HCT116 (cell line): ENCODE data around the gene MYO10. TPM values are rescaled to one million over a fixed set of nuclear protein-coding genes. Genes with fewer than 3 reads are reported as not detected.

Source experiments
- ATAC-seq: fragments of 200-7000 bp; cut with Tn5 transposase; 2 replicates; pipeline ENCODE4 v1.9.1; 2020; ENCODE audit warnings: mild to moderate bottlenecking, moderate library complexity
- BruUV-seq: library from RNA; stranded (reverse); fragments of 400-500 nt; replicated peaks from 2 replicates; lab custom pipeline; 2021; lab: Mats Ljungman, UMichigan
- CTCF ChIA-PET: fragments of 300-600 bp; sonication (Branson Sonifier 250); formaldehyde crosslinking; loops from one replicate; lab custom pipeline; 2021; ENCODE audit warnings: antibody characterized with exemption; lab: Charles Lee
- POLR2A ChIA-PET: fragments of 300-600, 350-600 bp; sonication (Branson Sonifier 250); formaldehyde crosslinking; loops from one replicate; lab custom pipeline; 2021; ENCODE audit warnings: antibody characterized with exemption; lab: Charles Lee
- RAD21 ChIA-PET, 2 experiments: fragments of 300-600 bp; sonication (Branson Sonifier 250); formaldehyde crosslinking; loops; one replicate each; lab custom pipeline; 2023; ENCODE audit warnings: low total read pairs in 2 of 2; ENCODE audit not compliant: uncharacterized antibody in 2 of 2, unreplicated experiment in 2 of 2, low non-redundant PET in 1 of 2; lab: Charles Lee
- DNase-seq: peaks from one replicate; pipeline ENCODE4 v3.0.0-alpha.2; 2010; ENCODE audit warnings: low read depth, low spot score
- H2AFZ ChIP-seq: fragments of 200-600 bp; shearing (Covaris generic), sonication (generic); 2 replicates; pipeline ENCODE4 v1.6.1; 2017; ENCODE audit warnings: low read depth, mixed run types, mixed read lengths, antibody characterized with exemption, low read length; ENCODE audit not compliant: poor library complexity, severe bottlenecking
- H3K27ac ChIP-seq: 2 replicates; pipeline ENCODE4 v1.5.1; 2012; ENCODE audit warnings: low read depth, low read length
- H3K27me3 ChIP-seq: fragments of 200-600 bp; sonication (generic); 2 replicates; pipeline ENCODE4 v1.6.1; 2016; ENCODE audit warnings: mixed run types, low read length, mixed read lengths; ENCODE audit not compliant: insufficient read depth
- H3K36me3 ChIP-seq, 2 experiments: fragments of 200-500 bp in 1 of 2; fragments of 200-600 bp in 1 of 2; sonication (Bioruptor generic) in 1 of 2; sonication (generic) in 1 of 2; 2 replicates each; pipeline versions ENCODE4 v1.5.1 to v1.6.1; 2014 to 2016; ENCODE audit warnings: low read length in 2 of 2, inconsistent platforms in 1 of 2, mixed read lengths in 1 of 2, mixed run types in 1 of 2; ENCODE audit not compliant: insufficient read depth in 2 of 2, control insufficient read depth in 1 of 2
- H3K4me1 ChIP-seq, 2 experiments: fragments of 200-600 bp in 1 of 2; sonication (generic) in 1 of 2; 2 replicates each; pipeline versions ENCODE4 v1.5.1 to v1.6.1; 2012 to 2017; ENCODE audit warnings: low read length in 2 of 2, inconsistent platforms in 1 of 2, mild to moderate bottlenecking in 1 of 2, mixed read lengths in 1 of 2, mixed run types in 1 of 2, moderate library complexity in 1 of 2; ENCODE audit not compliant: insufficient read depth in 2 of 2, control insufficient read depth in 1 of 2
- H3K4me2 ChIP-seq: fragments of 200-600 bp; sonication (generic); 2 replicates; pipeline ENCODE4 v1.6.1; 2017; ENCODE audit warnings: mixed run types, low read length, mixed read lengths
- H3K4me3 ChIP-seq, 2 experiments: fragments of 200-600 bp in 1 of 2; sonication (generic) in 1 of 2; replicated peaks in 1 of 2; 2 replicates each; pipeline ENCODE4 v1.5.1; 2011 to 2016; ENCODE audit warnings: low read length in 2 of 2, control low read depth in 1 of 2, low read depth in 1 of 2, mild to moderate bottlenecking in 1 of 2, mixed read lengths in 1 of 2, mixed run types in 1 of 2
- H3K79me2 ChIP-seq: fragments of 200-600 bp; sonication (generic); 2 replicates; pipeline ENCODE4 v1.6.1; 2017; ENCODE audit warnings: mild to moderate bottlenecking, mixed run types, low read length, moderate library complexity, mixed read lengths; ENCODE audit not compliant: insufficient read depth
- H3K9ac ChIP-seq: fragments of 200-600 bp; sonication (generic); 2 replicates; pipeline ENCODE4 v1.6.1; 2016; ENCODE audit warnings: low read length, mixed read lengths
- H3K9me2 ChIP-seq: fragments of 200-600 bp; sonication (generic), shearing (Covaris generic); 2 replicates; pipeline ENCODE4 v1.6.1; 2017; ENCODE audit warnings: mixed run types, mild to moderate bottlenecking, moderate library complexity; ENCODE audit not compliant: insufficient read depth
- H3K9me3 ChIP-seq, 2 experiments: fragments of 200-500 bp in 1 of 2; fragments of 200-600 bp in 1 of 2; sonication (Bioruptor generic) in 1 of 2; sonication (generic) in 1 of 2; 2 replicates each; pipeline ENCODE4 v1.6.1; 2014 to 2017; ENCODE audit warnings: low read length in 2 of 2, mixed read lengths in 2 of 2, inconsistent platforms in 1 of 2, low read depth in 1 of 2, mild to moderate bottlenecking in 1 of 2, mixed run types in 1 of 2, moderate library complexity in 1 of 2; ENCODE audit not compliant: control insufficient read depth in 1 of 2, insufficient read depth in 1 of 2
- H4K20me1 ChIP-seq: fragments of 200-600 bp; sonication (generic), shearing (Covaris generic); 2 replicates; pipeline ENCODE4 v1.6.1; 2017; ENCODE audit warnings: mixed run types, mild to moderate bottlenecking, moderate library complexity; ENCODE audit not compliant: insufficient read depth
- JUND ChIP-seq: IDR thresholded peaks from 2 replicates; pipeline ENCODE4 v1.6.1; 2012
- POLR2A ChIP-seq: IDR thresholded peaks from 2 replicates; pipeline ENCODE4 v1.7.0; 2011; ENCODE audit warnings: borderline replicate concordance; ENCODE audit not compliant: insufficient read depth, insufficient read length; ENCODE audit errors: extremely low read depth
- intact Hi-C: fragments of 100-400 bp; cut with micrococcal nuclease; formaldehyde crosslinking; loops from 2 replicates; pipeline ENCODE4 v1.10.0; 2022
- total RNA-seq: library from RNA; stranded (reverse); gene quantifications from one replicate; pipeline ENCODE4 v1.2.1, GENCODE V29; 2021; ENCODE audit not compliant: unreplicated experiment
- TF ChIP-seq, protein P1 (sequence below): IDR thresholded peaks from 2 replicates; pipeline ENCODE4 v1.6.1; 2012
- TF ChIP-seq, protein P2 (sequence below): IDR thresholded peaks from 2 replicates; pipeline ENCODE4 v1.6.1; 2012; ENCODE audit warnings: low read depth

Gene MYO10
- total RNA-seq, 1 experiment from 2014 or later = 34.9 TPM

DNA sequence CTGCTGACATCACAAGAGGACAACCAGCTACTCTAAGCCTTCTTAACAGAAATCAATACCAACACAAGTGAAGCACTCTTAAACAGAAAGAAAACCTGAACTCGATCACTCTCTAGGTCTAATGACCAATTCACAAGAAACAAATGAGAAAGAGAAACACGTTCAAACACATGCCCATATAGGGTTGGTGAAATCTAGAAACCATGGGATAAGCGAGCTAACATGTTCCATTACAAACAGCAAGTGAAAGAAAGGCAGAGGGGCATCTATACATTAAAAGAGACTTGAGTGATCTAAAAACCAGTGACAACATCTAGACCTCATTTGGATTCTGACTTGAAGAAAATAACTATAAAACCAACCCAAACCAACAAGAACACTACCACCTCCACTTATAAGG, 244.4 kb downstream of the MYO10 start:
- Histone ChIP-seq H3K9me3 (no peaks in the 10 kb centered on the region), H3K27me3 (no peaks in the 10 kb centered on the region), H3K27ac (no peak overlapping the region), H3K36me3 (peaks cover 0 to 15% of the 10 kb centered on the region in 2 experiments; a peak in 3 of 4 replicates), H3K9me2 (no peaks in the 10 kb centered on the region), H2AFZ (no peak overlapping the region), H4K20me1 (no peaks in the 10 kb centered on the region), H3K4me1 (no peaks in the 10 kb centered on the region), H3K4me2 (no peak overlapping the region), H3K79me2 (no peaks in the 10 kb centered on the region), H3K9ac (no peak overlapping the region), H3K4me3 (no peak overlapping the region)
- ATAC-seq (no peak), DNase-seq (no peak)
- no TSS peak for BruUV-seq
- RAD21 ChIA-PET = no interaction called here
- no peak for TF ChIP-seq POLR2A
- TF ChIP-seq, protein P1, sequence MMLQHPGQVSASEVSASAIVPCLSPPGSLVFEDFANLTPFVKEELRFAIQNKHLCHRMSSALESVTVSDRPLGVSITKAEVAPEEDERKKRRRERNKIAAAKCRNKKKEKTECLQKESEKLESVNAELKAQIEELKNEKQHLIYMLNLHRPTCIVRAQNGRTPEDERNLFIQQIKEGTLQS = no peak
- no peak for TF ChIP-seq JUND
- TF ChIP-seq, protein P2, sequence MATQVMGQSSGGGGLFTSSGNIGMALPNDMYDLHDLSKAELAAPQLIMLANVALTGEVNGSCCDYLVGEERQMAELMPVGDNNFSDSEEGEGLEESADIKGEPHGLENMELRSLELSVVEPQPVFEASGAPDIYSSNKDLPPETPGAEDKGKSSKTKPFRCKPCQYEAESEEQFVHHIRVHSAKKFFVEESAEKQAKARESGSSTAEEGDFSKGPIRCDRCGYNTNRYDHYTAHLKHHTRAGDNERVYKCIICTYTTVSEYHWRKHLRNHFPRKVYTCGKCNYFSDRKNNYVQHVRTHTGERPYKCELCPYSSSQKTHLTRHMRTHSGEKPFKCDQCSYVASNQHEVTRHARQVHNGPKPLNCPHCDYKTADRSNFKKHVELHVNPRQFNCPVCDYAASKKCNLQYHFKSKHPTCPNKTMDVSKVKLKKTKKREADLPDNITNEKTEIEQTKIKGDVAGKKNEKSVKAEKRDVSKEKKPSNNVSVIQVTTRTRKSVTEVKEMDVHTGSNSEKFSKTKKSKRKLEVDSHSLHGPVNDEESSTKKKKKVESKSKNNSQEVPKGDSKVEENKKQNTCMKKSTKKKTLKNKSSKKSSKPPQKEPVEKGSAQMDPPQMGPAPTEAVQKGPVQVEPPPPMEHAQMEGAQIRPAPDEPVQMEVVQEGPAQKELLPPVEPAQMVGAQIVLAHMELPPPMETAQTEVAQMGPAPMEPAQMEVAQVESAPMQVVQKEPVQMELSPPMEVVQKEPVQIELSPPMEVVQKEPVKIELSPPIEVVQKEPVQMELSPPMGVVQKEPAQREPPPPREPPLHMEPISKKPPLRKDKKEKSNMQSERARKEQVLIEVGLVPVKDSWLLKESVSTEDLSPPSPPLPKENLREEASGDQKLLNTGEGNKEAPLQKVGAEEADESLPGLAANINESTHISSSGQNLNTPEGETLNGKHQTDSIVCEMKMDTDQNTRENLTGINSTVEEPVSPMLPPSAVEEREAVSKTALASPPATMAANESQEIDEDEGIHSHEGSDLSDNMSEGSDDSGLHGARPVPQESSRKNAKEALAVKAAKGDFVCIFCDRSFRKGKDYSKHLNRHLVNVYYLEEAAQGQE = no peak
- POLR2A ChIA-PET = no interaction called here
- intact Hi-C loops = no loop called here
- CTCF ChIA-PET = interaction anchor here (0.7 to 4.2 kb wide), 3 partner anchors 8 to 512 kb away, joined by 3 to 34 read pairs (median 8); no protein-coding TSS in a partner anchor
